BJ (cell line): Measurements from ENCODE around the gene CCT7. TPM values are rescaled to one million over a fixed set of nuclear protein-coding genes. Genes with fewer than 3 reads are reported as not detected.
"Not testable (repeated sequence)": the region's sequence is repeated elsewhere in the genome, so short reads cannot be mapped to it uniquely, and the experiment has no call there.

Experiments
- CTCF ChIA-PET: fragments of 350-600 bp; formaldehyde crosslinking; extraction: SDS; loops from one replicate; lab custom pipeline; 2021; ENCODE audit warnings: antibody characterized with exemption, inconsistent platforms; lab: Yijun Ruan, JAX
- POLR2A ChIA-PET: fragments of 300-600 bp; sonication (Branson Sonifier 250); formaldehyde crosslinking; extraction: SDS; loops from one replicate; lab custom pipeline; 2021; ENCODE audit warnings: antibody characterized with exemption; lab: Charles Lee
- DNase-seq: peaks from one replicate; pipeline ENCODE4 v3.0.0-alpha.2; 2011; ENCODE audit warnings: low read depth
- H3K27me3 ChIP-seq: 2 replicates; pipeline ENCODE4 v1.6.0; 2011; ENCODE audit warnings: low read length; ENCODE audit not compliant: control insufficient read depth, insufficient read depth
- H3K36me3 ChIP-seq: 2 replicates; pipeline ENCODE4 v1.5.1; 2011; ENCODE audit warnings: low read length; ENCODE audit not compliant: control insufficient read depth, insufficient read depth
- H3K4me3 ChIP-seq: 2 replicates; pipeline ENCODE4 v1.5.1; 2011; ENCODE audit warnings: low read depth, mild to moderate bottlenecking, control low read depth, low read length
- CTCF ChIP-seq: IDR thresholded peaks from 2 replicates; pipeline ENCODE4 v1.5.1; 2011; ENCODE audit warnings: low read depth, mild to moderate bottlenecking, control low read depth, inconsistent platforms, low read length, moderate library complexity; ENCODE audit not compliant: insufficient read depth
- polyA minus RNA-seq: library from RNA; depleted of rRNA, polyadenylated mRNA; stranded (reverse); fragments of >200 nt; gene quantifications from 2 replicates; pipeline ENCODE4 v1.2.3, GENCODE V29; 2011; rRNA and poly(A)+ RNA removed
- polyA plus RNA-seq: library from polyadenylated mRNA; depleted of rRNA; stranded (reverse); fragments of >200 nt; gene quantifications from 2 replicates; pipeline ENCODE4 v1.2.3, GENCODE V29; 2011; rRNA removed

The CCT7 gene
- polyA plus RNA-seq (254 and 285 TPM in 2 replicates), polyA minus RNA-seq (192 and 323 TPM in 2 replicates)

GRCh38 chr2:73233932-73234832, at the start of gene CCT7:
Gene CCT7 (plus strand): TSS chr2:73234308. CDS start chr2:73234379, 71 bp downstream.
- POLR2A ChIA-PET, result interaction anchor here (0.7 to 1.0 kb wide), 2 partner anchors 57 to 419 kb away, joined by 4 read pairs; no protein-coding TSS in a partner anchor
- CTCF ChIA-PET, result interaction anchor here (0.9 to 3.2 kb wide), 4 partner anchors 15 to 58 kb away, joined by 3 to 13 read pairs (median 3); no protein-coding TSS in a partner anchor
- TF ChIP-seq CTCF, result no peak

GRCh38 chr2:73185965-73186364, 48.1 kb upstream of the CCT7 start:
- Histone ChIP-seq H3K4me3 (no peak overlapping the region), H3K27me3 (peaks cover 32% of the 10 kb centered on the region), H3K36me3 (no peaks in the 10 kb centered on the region)
- ChIA-PET CTCF (interaction anchor here (1.1 to 4.4 kb wide), 2 partner anchors 8 to 10 kb away, joined by 5 to 35 read pairs; no protein-coding TSS in a partner anchor), POLR2A (no interaction called here)
- no peak for TF ChIP-seq CTCF
- DNase-seq, result no peak

More at GRCh38 chr2:73233932-73234832, at the start of gene CCT7:
- peak within 1 kb of the TSS; percentile 91 for H3K4me3 ChIP-seq
- peaks cover 1% of the 10 kb centered on the region; the same call in 1 of the 2 replicates for H3K36me3 ChIP-seq
- H3K27me3 ChIP-seq, result no peaks in the 10 kb centered on the region
- peak; percentile 43 for DNase-seq

GRCh38 chr2:73187549-73187948, 46.6 kb upstream of the CCT7 start:
- no peak for TF ChIP-seq CTCF
- POLR2A ChIA-PET, result no interaction called here

GRCh38 chr2:73197579-73197978, 36.5 kb upstream of the CCT7 start:
- TF ChIP-seq CTCF, result no peak
- Histone ChIP-seq H3K27me3 (peaks cover 16% of the 10 kb centered on the region), H3K36me3 (no peaks in the 10 kb centered on the region), H3K4me3 (no peak overlapping the region)
- POLR2A ChIA-PET, result no interaction called here
- DNase-seq, result no peak
- CTCF ChIA-PET, result no interaction called here

More at GRCh38 chr2:73187549-73187948, 46.6 kb upstream of the CCT7 start:
- CTCF ChIA-PET, result interaction anchor here (0.9 to 4.4 kb wide), 3 partner anchors 10 to 31 kb away, joined by 3 to 35 read pairs (median 5); no protein-coding TSS in a partner anchor
- H3K27me3 ChIP-seq, result peaks cover 32% of the 10 kb centered on the region
- H3K4me3 ChIP-seq, result no peak overlapping the region
- no peaks in the 10 kb centered on the region for H3K36me3 ChIP-seq
- DNase-seq, result no peak

- H3K27me3 ChIP-seq, result peaks cover 29% of the 10 kb centered on the region
- H3K36me3 ChIP-seq, H3K4me3 ChIP-seq, DNase-seq, POLR2A ChIA-PET: not testable (repeated sequence)
- CTCF ChIA-PET, result interaction anchor here (4.5 kb wide), 1 partner anchor 12 kb away, joined by 16 read pairs; no protein-coding TSS in a partner anchor
Observed at GRCh38 chr2:73200281-73200680, 33.8 kb upstream of the CCT7 start.
